GM19372 (cell line): Measurements from ENCODE around the gene CCDC24.
A peak's percentile ranks its signal among the peaks of the same experiment; 100 is the strongest.

Source experiments
- ATAC-seq: cut with Tn5 transposase; IDR thresholded peaks from one replicate; pipeline ENCODE4 v1.9.1; 2021; ENCODE audit warnings: mild to moderate bottlenecking, low read depth, moderate library complexity; ENCODE audit not compliant: unreplicated experiment

Gene CCDC24

GRCh38 chr1:43962324-43962723 lies 29.1 kb upstream of the CCDC24 start:
- no peak for ATAC-seq

GRCh38 chr1:43963006-43963405 lies 28.4 kb upstream of the CCDC24 start:
- ATAC-seq: no peak

DNA sequence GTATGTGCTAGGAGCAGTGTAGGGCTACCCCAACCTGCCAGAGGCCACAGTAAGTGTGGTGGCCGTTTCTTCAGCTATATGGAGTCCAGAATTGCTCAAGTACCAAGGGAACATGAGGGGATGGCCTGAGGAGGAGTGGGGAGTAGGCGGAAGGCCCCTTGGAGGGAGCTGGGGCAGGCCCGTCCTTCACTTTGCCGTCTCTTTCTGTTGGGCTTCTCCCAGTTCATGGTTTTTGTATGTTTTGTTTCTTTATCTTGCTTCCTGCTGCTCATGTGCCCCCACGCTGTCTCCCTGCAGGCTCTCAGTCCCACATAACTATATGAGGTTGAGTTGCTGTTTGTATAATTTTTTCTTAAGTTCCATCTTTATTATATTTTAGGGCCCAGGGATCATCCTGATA lies 27.5 kb upstream of the CCDC24 start:
- no peak for ATAC-seq

- ATAC-seq: no peak
Observed at GRCh38 chr1:43965316-43965715, 26.1 kb upstream of the CCDC24 start.

- no peak for ATAC-seq
Observed at GRCh38 chr1:43968348-43968948, 23.0 kb upstream of the CCDC24 start.

- ATAC-seq: no peak
Observed at GRCh38 chr1:43969416-43969745, 22.0 kb upstream of the CCDC24 start.

DNA sequence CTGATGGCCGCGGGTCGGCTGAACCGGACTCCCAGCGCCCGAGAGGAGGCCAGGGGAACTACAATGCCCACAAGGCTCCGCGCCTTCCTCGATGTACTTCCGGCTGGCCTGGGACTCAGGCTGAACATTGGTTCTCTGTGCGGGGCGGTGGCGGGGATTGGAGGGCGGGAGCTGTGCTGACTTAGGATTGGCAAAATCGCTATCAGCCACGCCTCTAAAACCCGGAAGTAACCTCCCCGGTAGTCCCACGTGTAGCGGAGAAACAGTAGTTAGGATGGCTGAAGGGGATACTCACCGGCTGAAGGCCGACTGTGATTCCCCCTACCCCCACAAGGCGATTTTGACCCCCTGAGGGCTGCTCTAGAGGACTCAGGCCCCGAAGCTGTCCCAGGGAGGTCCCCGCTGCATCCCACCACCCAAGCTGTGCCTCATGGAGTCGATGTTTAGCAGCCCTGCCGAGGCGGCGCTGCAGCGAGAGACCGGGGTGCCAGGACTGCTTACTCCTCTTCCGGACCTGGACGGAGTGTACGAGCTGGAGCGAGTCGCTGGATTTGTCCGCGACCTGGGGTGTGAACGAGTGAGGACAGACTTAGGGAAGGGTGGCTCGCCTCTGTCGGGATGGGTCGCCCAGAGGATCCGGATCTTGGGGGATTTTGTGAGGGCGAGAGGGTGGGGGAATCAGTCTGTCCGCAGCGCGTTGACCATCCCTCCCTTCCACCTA lies 21.5 kb upstream of the CCDC24 start, which contains the start of gene DPH2:
Gene DPH2, plus strand, starts transcription at position 265 of the 721 bp plus-strand sequence. Its CDS starts 166 bp downstream, at position 431.
- peak; percentile 81 for ATAC-seq

DNA sequence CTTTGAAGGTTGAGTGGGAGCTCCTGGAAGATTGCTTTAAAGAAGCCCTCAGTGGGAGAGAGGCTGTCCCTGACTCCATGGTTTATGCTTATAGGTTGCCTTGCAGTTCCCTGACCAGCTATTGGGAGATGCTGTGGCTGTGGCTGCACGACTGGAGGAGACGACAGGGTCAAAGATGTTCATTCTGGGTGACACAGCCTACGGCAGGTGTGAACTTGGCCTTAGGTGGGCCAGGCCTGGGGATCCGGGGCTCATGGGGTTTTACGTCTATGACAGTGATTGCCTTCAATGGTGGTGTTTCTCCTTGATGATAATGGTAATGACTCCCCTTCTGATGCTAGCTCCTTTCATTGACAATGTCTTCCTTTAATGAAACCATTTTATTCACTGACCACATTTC lies 20.9 kb upstream of the CCDC24 start:
- ATAC-seq: no peak

DNA sequence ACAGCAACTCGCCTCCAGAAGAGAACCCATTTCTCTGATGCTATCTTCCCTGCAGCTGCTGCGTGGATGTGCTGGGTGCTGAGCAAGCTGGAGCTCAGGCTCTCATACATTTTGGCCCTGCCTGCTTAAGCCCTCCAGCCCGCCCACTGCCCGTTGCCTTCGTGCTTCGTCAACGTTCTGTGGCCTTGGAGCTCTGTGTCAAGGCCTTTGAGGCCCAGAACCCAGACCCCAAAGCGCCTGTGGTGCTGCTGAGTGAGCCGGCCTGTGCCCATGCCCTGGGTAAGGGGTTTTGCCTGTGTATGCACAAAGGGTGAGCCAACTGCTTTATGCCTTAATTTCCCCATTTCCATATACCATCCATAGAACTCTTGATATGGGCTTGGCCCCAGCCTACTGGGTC lies 20.5 kb upstream of the CCDC24 start:
- no peak for ATAC-seq

DNA sequence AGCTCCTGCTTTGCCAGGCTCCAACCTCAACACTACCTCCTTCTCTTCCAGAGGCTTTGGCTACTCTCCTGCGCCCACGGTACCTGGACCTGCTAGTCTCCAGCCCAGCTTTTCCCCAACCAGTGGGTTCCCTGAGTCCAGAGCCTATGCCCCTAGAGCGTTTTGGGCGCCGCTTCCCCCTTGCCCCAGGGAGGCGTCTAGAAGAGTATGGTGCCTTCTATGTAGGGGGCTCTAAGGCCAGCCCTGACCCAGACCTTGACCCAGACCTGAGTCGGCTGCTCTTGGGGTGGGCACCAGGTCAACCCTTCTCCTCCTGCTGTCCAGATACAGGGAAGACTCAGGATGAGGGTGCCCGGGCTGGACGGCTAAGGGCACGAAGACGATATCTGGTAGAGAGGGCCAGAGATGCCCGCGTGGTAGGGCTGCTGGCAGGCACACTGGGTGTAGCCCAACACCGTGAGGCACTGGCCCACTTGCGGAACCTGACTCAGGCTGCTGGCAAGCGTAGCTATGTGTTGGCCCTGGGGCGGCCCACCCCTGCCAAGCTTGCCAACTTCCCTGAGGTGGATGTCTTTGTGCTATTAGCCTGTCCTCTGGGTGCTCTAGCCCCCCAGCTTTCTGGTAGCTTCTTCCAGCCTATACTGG lies 19.9 kb upstream of the CCDC24 start:
- no peak for ATAC-seq

- ATAC-seq: no peak
Observed at GRCh38 chr1:43973981-43974442, 17.4 kb upstream of the CCDC24 start.

DNA sequence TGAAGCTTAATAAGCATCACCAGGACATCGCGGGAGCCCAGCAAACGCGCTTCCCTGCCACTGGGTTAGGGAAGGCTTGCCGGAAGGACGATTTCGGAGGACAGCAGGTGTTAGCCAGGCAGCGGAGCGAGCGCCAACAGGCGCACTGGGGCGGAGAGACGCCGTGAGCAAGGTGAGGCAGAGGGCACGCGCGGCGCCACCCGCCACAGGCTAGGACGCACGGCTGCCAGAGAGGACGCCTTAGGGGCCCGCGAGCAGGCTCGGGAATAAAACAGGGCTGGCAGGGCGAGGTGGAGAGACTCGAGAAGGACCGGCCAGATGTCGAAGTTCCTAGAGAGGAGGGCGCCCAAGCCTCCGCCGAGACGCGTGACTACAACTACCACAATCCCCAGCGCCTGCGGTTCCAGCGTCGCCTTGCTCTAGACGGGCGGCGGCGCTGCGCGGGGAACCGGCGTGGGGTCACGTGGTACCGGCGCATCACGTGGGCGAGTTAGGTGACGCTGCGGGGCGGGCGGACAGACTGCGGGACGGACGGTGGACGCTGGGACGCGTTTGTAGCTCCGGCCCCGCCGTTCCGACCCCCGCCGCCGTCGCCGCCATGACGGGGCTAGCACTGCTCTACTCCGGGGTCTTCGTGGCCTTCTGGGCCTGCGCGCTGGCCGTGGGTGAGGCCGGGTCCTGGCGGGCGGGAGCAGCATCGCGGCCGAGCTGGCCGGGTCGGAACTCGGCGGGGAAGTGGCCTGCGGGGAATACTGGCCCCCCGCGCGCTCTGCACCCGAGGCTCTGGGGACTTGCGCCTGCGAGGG lies 16.8 kb upstream of the CCDC24 start, which contains the start of gene ATP6V0B:
Gene ATP6V0B, plus strand, starts transcription at position 518 of the 806 bp plus-strand sequence. Its CDS starts 81 bp downstream, at position 599.
- peak; percentile 63 for ATAC-seq

GRCh38 chr1:43975249-43975961 lies 16.0 kb upstream of the CCDC24 start:
- ATAC-seq: no peak

- no peak for ATAC-seq
Observed at GRCh38 chr1:43976045-43976444, 15.4 kb upstream of the CCDC24 start.

DNA sequence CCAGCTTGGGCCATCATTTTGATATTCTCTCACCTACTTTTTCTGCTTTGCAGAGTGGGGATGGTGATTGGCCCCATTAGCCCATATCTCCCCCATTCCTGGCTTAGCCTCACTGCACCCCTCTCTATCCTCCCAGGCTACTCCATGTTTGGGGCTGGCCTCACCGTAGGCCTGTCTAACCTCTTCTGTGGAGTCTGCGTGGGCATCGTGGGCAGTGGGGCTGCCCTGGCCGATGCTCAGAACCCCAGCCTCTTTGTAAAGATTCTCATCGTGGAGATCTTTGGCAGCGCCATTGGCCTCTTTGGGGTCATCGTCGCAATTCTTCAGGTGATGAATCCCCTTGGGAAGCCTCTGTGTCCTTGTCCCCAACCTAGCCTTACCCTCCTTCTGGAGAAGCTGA lies 14.5 kb upstream of the CCDC24 start:
- ATAC-seq: no peak

DNA sequence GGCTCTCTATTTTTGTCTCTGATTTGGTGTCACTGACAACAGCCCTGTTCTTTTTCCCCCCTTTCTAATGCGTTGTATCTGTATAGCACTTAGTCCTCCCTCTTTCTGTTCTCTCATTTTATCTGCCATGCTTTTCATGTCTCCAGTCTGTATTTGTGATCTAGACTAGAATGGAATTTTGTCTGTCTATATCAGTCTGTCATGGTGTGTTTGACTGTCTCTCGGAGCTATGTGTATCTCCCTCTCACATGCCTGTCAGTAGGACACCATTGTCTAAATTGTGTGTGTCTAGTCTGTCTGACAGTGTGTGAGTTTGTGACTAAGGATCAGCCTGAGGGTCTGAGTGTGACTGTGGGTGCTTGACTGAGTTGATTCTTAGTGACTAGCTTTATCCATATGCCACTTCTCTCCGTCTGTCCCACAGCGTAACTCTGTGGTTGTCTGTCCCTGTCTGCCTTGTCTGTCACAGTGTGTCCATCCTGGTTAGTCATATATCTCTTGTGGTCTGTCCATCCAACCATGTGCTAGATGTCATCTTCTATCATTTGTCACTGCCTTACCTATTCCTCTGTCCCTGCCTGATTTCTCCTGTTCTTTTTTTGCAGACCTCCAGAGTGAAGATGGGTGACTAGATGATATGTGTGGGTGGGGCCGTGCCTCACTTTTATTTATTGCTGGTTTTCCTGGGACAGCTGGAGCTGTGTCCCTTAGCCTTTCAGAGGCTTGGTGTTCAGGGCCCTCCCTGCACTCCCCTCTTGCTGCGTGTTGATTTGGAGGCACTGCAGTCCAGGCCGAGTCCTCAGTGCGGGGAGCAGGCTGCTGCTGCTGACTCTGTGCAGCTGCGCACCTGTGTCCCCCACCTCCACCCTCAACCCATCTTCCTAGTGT lies 13.8 kb upstream of the CCDC24 start:
- no peak for ATAC-seq

DNA sequence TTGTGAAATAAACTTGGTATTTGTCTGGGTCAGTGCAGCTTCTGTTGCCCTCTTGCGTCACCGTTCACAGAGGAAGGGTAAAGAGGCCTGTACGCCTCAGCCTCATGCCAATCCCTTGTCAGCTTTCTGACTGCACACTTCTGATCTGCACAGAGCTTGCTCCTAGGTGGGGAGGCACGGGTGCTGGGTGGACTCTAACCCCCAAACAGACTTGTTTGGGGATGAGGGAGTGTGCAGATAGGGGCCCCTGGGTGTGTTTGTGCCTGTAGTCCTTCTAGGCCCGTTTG lies 13.2 kb upstream of the CCDC24 start:
- ATAC-seq: no peak

DNA sequence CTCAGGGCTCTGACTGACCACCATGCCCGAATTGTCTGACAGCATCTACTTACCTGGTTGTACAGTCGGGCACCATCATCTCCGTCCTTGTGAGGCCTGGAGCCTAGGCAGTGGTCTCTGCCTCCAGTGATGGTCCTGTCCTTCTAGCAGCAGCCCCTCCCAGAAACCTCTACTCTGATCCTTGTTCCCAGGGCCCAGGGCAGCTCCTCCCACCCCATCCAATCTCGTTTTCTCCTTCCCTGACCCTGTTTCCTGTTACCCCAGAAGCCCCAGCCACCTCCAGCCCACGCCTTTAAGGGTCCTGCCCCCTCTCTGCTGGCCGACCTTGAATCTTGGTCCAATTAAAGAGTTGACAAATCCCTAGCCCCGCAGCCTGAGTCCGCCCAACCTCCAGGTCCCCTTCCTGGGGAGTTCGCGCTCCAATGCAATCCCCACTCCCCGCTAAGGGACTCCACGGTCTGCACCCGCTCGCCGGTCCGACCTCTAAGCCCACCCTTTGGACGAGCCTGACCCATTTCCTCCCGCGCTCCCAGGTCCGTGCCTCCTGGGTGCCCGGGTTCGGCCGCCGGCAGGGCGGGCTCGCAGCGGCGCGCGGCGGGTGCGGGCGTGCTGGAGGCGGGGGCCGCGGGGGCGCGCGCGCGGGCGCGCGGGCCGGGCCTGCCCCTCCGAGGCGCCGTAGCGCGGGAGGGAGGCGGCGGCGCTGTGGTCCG lies 12.7 kb upstream of the CCDC24 start, which contains the start of gene B4GALT2:
Gene B4GALT2, plus strand, starts transcription at position 660 of the 710 bp plus-strand sequence. CDS start 1,951 bp downstream, outside the sequence.
- no peak for ATAC-seq

DNA sequence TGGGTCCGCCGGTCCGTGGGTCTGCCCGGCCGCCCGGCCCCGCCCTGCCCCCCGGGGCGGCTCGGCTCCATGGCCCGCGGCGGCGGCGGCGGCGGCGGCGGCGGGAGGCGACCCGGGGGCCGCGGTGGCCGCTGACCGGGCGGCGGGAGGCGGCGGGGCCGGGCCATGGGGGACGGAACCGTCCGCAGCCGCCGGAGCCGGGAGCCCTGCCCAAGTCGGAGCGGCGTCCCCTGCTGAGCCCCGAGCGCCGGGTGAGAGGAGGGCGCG lies 12.2 kb upstream of the CCDC24 start:
- no peak for ATAC-seq
